ENCODE data around the gene FCRL6. TPM values are rescaled to one million over a fixed set of nuclear protein-coding genes. Genes with fewer than 3 reads are reported as not detected.

Gene FCRL6
- total and polyA plus RNA-seq, 2 donors: 0.33 to 0.57 TPM

DNA sequence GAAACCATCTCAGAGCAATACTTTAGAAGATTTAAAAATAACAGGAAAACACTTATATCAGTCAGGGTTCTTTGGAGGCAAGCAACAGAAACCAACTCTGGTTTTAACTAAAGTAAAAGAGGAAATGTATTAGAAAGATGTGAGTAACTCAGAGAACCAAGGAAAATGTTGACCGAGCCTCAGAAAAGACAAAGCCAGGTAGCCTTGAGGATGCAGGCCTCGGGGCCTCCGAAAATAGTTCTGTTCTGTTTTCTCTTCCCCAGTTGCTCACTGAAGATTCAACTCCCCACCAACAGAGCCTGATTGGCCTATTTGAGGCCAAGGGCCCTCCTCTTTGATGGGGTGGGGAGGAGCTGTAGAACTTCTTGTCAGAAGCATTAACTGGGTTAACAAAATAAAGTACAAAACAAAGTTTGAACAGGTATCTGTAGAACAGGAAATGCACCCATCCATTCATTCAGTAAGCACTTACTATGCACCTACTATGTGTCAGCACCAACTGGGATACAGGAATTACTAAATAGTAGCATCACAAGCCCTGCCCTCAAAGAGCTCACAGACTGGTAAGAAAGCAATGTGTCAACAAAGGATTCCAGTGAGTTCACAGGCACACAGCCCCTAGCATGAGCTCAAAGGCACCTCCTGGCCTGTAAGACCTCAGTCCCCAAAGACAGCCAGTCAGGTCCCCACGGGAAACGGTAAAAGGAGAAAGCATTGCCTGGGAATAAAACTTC is 37.1 kb downstream of the FCRL6 start:
- WGBS: 97% methylated on average over 5 of the region's 5 CpGs
- no peak overlapping the region for H3K27ac ChIP-seq (ENCODE audit: low read depth in 1 of 2, low read length in 1 of 2)
- DNase-seq (ENCODE audit: low read depth in 6 of 9, low spot score in 9 of 9): no peak
- H3K9me3 ChIP-seq (ENCODE audit: control insufficient read depth in 2 of 2, insufficient read depth in 1 of 2, low read length in 1 of 2): no peaks in the 10 kb centered on the region
- no peaks in the 10 kb centered on the region for H3K27me3 ChIP-seq (ENCODE audit: control insufficient read depth in 2 of 2, insufficient read depth in 1 of 2, low read length in 1 of 2)
- no peak overlapping the region for H3K4me3 ChIP-seq (ENCODE audit: low read length in 2 of 2)
- H3K36me3 ChIP-seq (ENCODE audit: control insufficient read depth in 2 of 2, insufficient read depth in 2 of 2, low read length in 1 of 2): no peaks in the 10 kb centered on the region
- no peaks in the 10 kb centered on the region for H3K4me1 ChIP-seq (ENCODE audit: control insufficient read depth in 2 of 2, insufficient read depth in 2 of 2, low read length in 2 of 2)

DNA sequence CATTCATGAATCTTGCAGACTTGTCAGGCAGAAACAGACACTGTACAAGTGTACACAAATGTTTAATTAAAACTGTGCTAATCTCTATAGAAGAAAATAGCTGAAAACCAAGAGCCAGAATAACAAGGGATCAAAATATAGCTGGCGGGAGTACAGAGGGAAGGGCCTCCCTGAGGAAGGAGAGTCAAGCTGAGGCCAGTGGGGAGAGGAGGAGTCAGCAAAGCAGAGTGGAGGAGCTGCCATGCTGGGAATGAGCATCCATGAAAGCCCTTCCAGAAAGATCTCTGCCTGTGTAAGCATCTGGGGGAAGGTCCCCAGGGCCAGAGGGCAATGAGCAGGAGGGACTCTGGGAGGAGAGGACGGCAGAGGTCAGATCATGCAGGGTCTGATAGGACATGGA is 39.6 kb downstream of the FCRL6 start:
- Histone ChIP-seq H3K27ac (ENCODE audit: low read depth in 1 of 2, low read length in 1 of 2) (no peak overlapping the region), H3K4me1 (ENCODE audit: control insufficient read depth in 2 of 2, insufficient read depth in 2 of 2, low read length in 2 of 2) (no peaks in the 10 kb centered on the region), H3K27me3 (ENCODE audit: control insufficient read depth in 2 of 2, insufficient read depth in 1 of 2, low read length in 1 of 2) (no peaks in the 10 kb centered on the region), H3K4me3 (ENCODE audit: low read length in 2 of 2) (no peak overlapping the region), H3K9me3 (ENCODE audit: control insufficient read depth in 2 of 2, insufficient read depth in 1 of 2, low read length in 1 of 2) (no peaks in the 10 kb centered on the region), H3K36me3 (ENCODE audit: control insufficient read depth in 2 of 2, insufficient read depth in 2 of 2, low read length in 1 of 2) (no peaks in the 10 kb centered on the region)
- no peak for DNase-seq (ENCODE audit: low read depth in 6 of 9, low spot score in 9 of 9)
- WGBS: 98% methylated on average over 2 of the region's 2 CpGs

DNA sequence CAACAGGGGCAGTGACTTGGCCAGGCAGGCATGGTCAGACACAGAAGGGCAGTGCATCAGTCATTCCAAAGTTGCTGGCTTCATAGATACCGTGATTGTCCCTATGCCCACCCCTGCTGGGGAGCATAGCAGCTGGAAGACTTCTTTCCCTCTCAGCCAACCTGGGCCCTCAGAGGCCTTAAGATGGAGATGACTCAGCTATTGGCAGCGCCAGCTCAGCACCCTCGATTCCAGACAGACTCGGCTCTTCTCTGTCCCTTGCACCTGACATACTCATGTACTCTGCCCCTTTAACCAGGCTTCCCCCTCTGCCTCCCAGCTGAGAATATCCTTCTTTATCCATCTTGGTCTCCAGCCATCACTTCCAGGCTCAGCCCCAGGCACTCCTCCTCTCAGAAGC is 41.3 kb downstream of the FCRL6 start:
- no peak for DNase-seq (ENCODE audit: low read depth in 6 of 9, low spot score in 9 of 9)
- H3K27me3 ChIP-seq (ENCODE audit: control insufficient read depth in 2 of 2, insufficient read depth in 1 of 2, low read length in 1 of 2): peaks cover 0 to 2% of the 10 kb centered on the region in 2 donors
- H3K27ac ChIP-seq (ENCODE audit: low read depth in 1 of 2, low read length in 1 of 2): no peak overlapping the region
- WGBS: 85% methylated on average over 4 of the region's 4 CpGs
- H3K4me3 ChIP-seq (ENCODE audit: low read length in 2 of 2): no peak overlapping the region
- no peaks in the 10 kb centered on the region for H3K36me3 ChIP-seq (ENCODE audit: control insufficient read depth in 2 of 2, insufficient read depth in 2 of 2, low read length in 1 of 2)
- H3K4me1 ChIP-seq (ENCODE audit: control insufficient read depth in 2 of 2, insufficient read depth in 2 of 2, low read length in 2 of 2): no peaks in the 10 kb centered on the region
- H3K9me3 ChIP-seq (ENCODE audit: control insufficient read depth in 2 of 2, insufficient read depth in 1 of 2, low read length in 1 of 2): no peaks in the 10 kb centered on the region

DNA sequence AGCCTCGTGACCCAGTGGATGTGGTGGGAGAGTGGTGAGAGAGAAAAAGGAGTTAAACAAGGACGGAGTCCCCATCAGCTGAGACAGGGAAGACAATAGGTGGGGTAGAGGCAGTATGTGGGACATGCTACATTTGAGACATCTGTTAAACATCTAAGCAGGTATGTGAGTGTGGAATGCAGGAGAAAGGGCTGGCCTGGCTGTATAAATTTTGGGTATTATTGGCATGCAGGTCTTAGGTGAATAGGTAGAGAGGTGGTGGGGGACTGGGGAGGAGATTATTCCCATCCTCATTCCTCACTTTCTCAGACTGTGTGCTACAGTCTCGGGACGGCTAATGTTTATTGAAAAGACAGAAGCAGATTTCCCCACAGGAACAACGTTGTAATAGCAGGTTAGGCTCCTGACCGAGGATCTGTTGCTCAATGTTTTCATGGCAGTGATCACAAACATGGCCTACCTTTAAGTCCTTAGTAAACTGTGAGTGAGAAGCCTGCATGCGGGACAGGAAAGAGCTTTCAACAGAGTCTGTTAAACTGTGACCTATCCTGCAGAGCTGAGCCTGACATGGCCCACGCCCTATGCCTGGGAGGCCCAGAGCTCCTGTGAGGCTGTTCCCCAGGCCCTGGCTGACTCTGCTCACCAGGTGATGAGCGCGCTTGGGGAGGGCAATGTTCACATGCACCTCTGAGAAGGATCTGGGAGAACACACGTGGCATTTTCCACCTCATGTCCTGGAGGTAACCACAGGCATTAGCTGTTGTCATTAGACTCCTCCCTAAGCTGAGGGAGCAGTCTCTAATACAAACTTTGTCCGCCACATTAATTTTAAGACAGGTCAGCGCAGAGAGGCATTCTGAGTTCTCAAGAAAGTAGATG is 43.8 kb downstream of the FCRL6 start:
- Histone ChIP-seq H3K27me3 (ENCODE audit: control insufficient read depth in 2 of 2, insufficient read depth in 1 of 2, low read length in 1 of 2) (peaks cover 0 to 9% of the 10 kb centered on the region in 2 donors), H3K36me3 (ENCODE audit: control insufficient read depth in 2 of 2, insufficient read depth in 2 of 2, low read length in 1 of 2) (no peaks in the 10 kb centered on the region), H3K4me3 (ENCODE audit: low read length in 2 of 2) (no peak overlapping the region), H3K9me3 (ENCODE audit: control insufficient read depth in 2 of 2, insufficient read depth in 1 of 2, low read length in 1 of 2) (no peaks in the 10 kb centered on the region), H3K4me1 (ENCODE audit: control insufficient read depth in 2 of 2, insufficient read depth in 2 of 2, low read length in 2 of 2) (no peaks in the 10 kb centered on the region), H3K27ac (ENCODE audit: low read depth in 1 of 2, low read length in 1 of 2) (no peak overlapping the region)
- WGBS: 93% methylated on average over 13 of the region's 13 CpGs
- DNase-seq (ENCODE audit: low read depth in 6 of 9, low spot score in 9 of 9): no peak

DNA sequence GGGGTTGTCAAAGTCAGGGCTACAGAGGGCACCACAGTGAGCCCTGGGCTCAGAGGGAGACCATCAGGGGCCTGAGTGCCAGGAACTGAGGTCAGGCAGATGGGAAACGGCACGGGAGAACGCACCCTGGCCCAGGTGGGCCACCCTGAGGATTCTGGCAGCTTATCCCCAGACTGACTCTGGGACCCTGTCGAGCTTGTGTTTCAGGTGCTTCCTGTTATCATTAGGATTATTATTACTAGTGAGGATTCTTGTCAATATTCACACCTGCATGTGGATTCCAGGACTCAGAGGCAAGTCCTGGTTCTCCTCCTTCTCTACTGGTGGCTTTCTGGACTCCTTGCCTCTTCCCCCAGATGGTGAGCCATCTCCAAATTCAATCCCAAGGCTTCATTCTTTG is 45.1 kb downstream of the FCRL6 start:
- H3K4me1 ChIP-seq (ENCODE audit: control insufficient read depth in 2 of 2, insufficient read depth in 2 of 2, low read length in 2 of 2): no peaks in the 10 kb centered on the region
- H3K9me3 ChIP-seq (ENCODE audit: control insufficient read depth in 2 of 2, insufficient read depth in 1 of 2, low read length in 1 of 2): no peaks in the 10 kb centered on the region
- peaks cover 0 to 9% of the 10 kb centered on the region in 2 donors for H3K27me3 ChIP-seq (ENCODE audit: control insufficient read depth in 2 of 2, insufficient read depth in 1 of 2, low read length in 1 of 2)
- 81% methylated on average over 4 of the region's 4 CpGs for WGBS
- no peak overlapping the region for H3K4me3 ChIP-seq (ENCODE audit: low read length in 2 of 2)
- no peak for DNase-seq (ENCODE audit: low read depth in 6 of 9, low spot score in 9 of 9)
- no peaks in the 10 kb centered on the region for H3K36me3 ChIP-seq (ENCODE audit: control insufficient read depth in 2 of 2, insufficient read depth in 2 of 2, low read length in 1 of 2)
- H3K27ac ChIP-seq (ENCODE audit: low read depth in 1 of 2, low read length in 1 of 2): no peak overlapping the region

DNA sequence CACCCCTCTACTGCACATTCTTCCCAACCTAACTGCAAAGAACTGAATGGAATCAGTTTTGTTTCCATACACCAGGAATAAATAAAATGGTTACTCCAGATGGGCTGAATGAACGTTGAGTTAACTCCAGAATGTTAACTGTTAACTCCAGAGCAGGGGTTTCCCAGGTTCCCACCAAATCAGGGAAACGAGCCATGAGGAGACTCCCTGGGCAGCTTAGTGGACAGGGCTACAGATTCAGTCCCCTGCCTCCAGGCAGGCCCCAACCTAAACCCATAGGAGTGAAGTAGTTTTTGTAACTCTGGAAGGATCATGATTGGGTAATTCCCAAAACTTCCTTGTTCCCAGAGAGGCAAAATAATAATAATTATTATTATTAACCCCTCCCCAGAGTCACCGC is 46.2 kb downstream of the FCRL6 start:
- Histone ChIP-seq H3K4me1 (ENCODE audit: control insufficient read depth in 2 of 2, insufficient read depth in 2 of 2, low read length in 2 of 2) (no peaks in the 10 kb centered on the region), H3K9me3 (ENCODE audit: control insufficient read depth in 2 of 2, insufficient read depth in 1 of 2, low read length in 1 of 2) (no peaks in the 10 kb centered on the region), H3K27me3 (ENCODE audit: control insufficient read depth in 2 of 2, insufficient read depth in 1 of 2, low read length in 1 of 2) (peaks cover 0 to 16% of the 10 kb centered on the region in 2 donors), H3K4me3 (ENCODE audit: low read length in 2 of 2) (no peak overlapping the region), H3K36me3 (ENCODE audit: control insufficient read depth in 2 of 2, insufficient read depth in 2 of 2, low read length in 1 of 2) (no peaks in the 10 kb centered on the region), H3K27ac (ENCODE audit: low read depth in 1 of 2, low read length in 1 of 2) (no peak overlapping the region)
- WGBS: 93% methylated on average over 3 of the region's 3 CpGs
- DNase-seq (ENCODE audit: low read depth in 6 of 9, low spot score in 9 of 9): no peak

DNA sequence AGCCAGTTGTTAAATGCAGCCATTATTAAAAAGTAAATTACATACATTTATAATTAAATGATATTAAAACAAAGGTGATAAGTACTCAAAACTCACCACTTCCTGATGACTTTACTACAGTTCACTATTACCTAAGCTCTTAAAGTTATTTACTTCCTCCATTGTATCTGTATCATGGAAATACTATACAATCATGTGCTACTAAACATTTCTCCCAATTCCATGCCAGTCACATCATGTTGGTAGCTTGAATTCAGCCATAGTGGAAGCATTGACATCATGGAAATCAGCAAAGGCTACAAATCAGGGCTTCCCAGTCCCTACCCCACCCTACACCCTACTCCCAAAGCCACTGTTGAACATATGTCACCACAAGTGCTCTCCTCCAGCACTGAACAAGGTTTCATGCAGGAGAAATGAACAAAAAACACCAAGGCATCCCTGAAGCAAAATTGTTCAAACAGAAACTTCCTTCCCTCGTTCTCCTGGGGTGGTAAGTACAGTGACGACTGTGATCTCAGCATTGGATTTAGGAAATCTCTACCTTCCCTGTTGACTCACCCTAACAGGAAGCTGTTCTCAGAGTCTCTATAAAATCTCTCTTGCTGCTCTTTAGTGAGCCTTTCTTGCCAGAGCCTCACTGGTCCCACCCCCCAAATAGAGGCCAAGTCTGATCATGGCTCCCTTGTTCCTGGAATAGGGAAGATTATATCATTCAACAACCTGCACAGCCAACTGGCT is 47.6 kb downstream of the FCRL6 start:
- Histone ChIP-seq H3K36me3 (ENCODE audit: control insufficient read depth in 2 of 2, insufficient read depth in 2 of 2, low read length in 1 of 2) (no peaks in the 10 kb centered on the region), H3K9me3 (ENCODE audit: control insufficient read depth in 2 of 2, insufficient read depth in 1 of 2, low read length in 1 of 2) (no peaks in the 10 kb centered on the region), H3K4me1 (ENCODE audit: control insufficient read depth in 2 of 2, insufficient read depth in 2 of 2, low read length in 2 of 2) (peaks cover 2 to 3% of the 10 kb centered on the region in 2 donors), H3K27ac (ENCODE audit: low read depth in 1 of 2, low read length in 1 of 2) (no peak overlapping the region), H3K4me3 (ENCODE audit: low read length in 2 of 2) (no peak overlapping the region), H3K27me3 (ENCODE audit: control insufficient read depth in 2 of 2, insufficient read depth in 1 of 2, low read length in 1 of 2) (peaks cover 0 to 31% of the 10 kb centered on the region in 2 donors)
- 88% methylated on average over 2 of the region's 2 CpGs for WGBS
- DNase-seq (ENCODE audit: low read depth in 6 of 9, low spot score in 9 of 9): no peak

DNA sequence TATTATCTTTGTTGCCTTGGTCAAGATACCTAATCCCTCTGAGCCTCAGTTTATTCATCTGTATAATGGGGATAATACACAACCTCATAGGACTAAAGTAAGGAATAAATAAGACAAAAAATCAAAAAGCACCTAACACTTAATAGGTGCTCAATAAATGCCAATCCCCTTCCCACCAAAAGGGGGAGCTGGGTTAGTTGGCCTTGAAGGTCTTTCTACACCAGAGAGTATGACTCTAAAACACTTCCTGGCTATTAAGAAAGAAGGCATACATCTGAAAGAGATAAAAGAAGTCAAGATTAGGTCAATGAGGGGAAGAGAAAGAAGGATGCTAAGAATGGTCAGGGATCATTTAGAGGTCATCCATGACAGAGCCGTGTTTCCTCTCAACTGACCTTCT is 49.2 kb downstream of the FCRL6 start:
- Histone ChIP-seq H3K27me3 (ENCODE audit: control insufficient read depth in 2 of 2, insufficient read depth in 1 of 2, low read length in 1 of 2) (peaks cover 0 to 47% of the 10 kb centered on the region in 2 donors), H3K27ac (ENCODE audit: low read depth in 1 of 2, low read length in 1 of 2) (no peak overlapping the region), H3K4me3 (ENCODE audit: low read length in 2 of 2) (no peak overlapping the region), H3K4me1 (ENCODE audit: control insufficient read depth in 2 of 2, insufficient read depth in 2 of 2, low read length in 2 of 2) (peaks cover 2 to 7% of the 10 kb centered on the region in 2 donors), H3K9me3 (ENCODE audit: control insufficient read depth in 2 of 2, insufficient read depth in 1 of 2, low read length in 1 of 2) (no peaks in the 10 kb centered on the region), H3K36me3 (ENCODE audit: control insufficient read depth in 2 of 2, insufficient read depth in 2 of 2, low read length in 1 of 2) (no peaks in the 10 kb centered on the region)
- DNase-seq (ENCODE audit: low read depth in 6 of 9, low spot score in 9 of 9): no peak
- 93% methylated on average over 1 of the region's 1 CpG for WGBS
